ENCODE measurements around the gene ANKFN1. TPM values are rescaled to one million over a fixed set of nuclear protein-coding genes. Genes with fewer than 3 reads are reported as not detected.

Gene ANKFN1
- total RNA-seq, 1 donor from 2014 or later, result 0.75 TPM

- peak; percentile 86 for ATAC-seq
- Histone ChIP-seq H3K27me3 (no peaks in the 10 kb centered on the region), H3K27ac (no peak overlapping the region), H3K4me3 (no peak overlapping the region), H3K36me3 (no peaks in the 10 kb centered on the region), H3K4me1 (no peaks in the 10 kb centered on the region), H3K9me3 (no peaks in the 10 kb centered on the region)
- TF ChIP-seq, protein P1, sequence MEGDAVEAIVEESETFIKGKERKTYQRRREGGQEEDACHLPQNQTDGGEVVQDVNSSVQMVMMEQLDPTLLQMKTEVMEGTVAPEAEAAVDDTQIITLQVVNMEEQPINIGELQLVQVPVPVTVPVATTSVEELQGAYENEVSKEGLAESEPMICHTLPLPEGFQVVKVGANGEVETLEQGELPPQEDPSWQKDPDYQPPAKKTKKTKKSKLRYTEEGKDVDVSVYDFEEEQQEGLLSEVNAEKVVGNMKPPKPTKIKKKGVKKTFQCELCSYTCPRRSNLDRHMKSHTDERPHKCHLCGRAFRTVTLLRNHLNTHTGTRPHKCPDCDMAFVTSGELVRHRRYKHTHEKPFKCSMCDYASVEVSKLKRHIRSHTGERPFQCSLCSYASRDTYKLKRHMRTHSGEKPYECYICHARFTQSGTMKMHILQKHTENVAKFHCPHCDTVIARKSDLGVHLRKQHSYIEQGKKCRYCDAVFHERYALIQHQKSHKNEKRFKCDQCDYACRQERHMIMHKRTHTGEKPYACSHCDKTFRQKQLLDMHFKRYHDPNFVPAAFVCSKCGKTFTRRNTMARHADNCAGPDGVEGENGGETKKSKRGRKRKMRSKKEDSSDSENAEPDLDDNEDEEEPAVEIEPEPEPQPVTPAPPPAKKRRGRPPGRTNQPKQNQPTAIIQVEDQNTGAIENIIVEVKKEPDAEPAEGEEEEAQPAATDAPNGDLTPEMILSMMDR (IDR thresholded peaks at IDR 0.05), result no peak
- intact Hi-C loops (cut with DNase I), result no loop called here
- DNase-seq, result no peak
Observed at GRCh38 chr17:56482229-56482628, 329.0 kb downstream of the ANKFN1 start.

GRCh38 chr17:56486732-56487131, 333.5 kb downstream of the ANKFN1 start:
- no peaks in the 10 kb centered on the region for H3K36me3 ChIP-seq
- intact Hi-C loops (cut with DNase I), result no loop called here
- no peaks in the 10 kb centered on the region for H3K27me3 ChIP-seq
- no peak for DNase-seq
- no peaks in the 10 kb centered on the region for H3K9me3 ChIP-seq
- H3K4me1 ChIP-seq, result no peaks in the 10 kb centered on the region
- TF ChIP-seq, protein P1 (IDR thresholded peaks at IDR 0.05), result no peak
- ATAC-seq, result no peak
- no peak overlapping the region for H3K4me3 ChIP-seq
- no peak overlapping the region for H3K27ac ChIP-seq

GRCh38 chr17:56488800-56489199, 335.5 kb downstream of the ANKFN1 start:
- ATAC-seq (no peak), DNase-seq (no peak)
- TF ChIP-seq, protein P1 (IDR thresholded peaks at IDR 0.05), result no peak
- Histone ChIP-seq H3K36me3 (no peaks in the 10 kb centered on the region), H3K9me3 (no peaks in the 10 kb centered on the region), H3K27me3 (no peaks in the 10 kb centered on the region), H3K4me1 (no peaks in the 10 kb centered on the region), H3K27ac (no peak overlapping the region), H3K4me3 (no peak overlapping the region)
- intact Hi-C loops (cut with DNase I), result no loop called here

- Histone ChIP-seq H3K9me3 (no peaks in the 10 kb centered on the region), H3K4me1 (no peaks in the 10 kb centered on the region), H3K36me3 (no peaks in the 10 kb centered on the region), H3K27ac (no peak overlapping the region), H3K27me3 (no peaks in the 10 kb centered on the region), H3K4me3 (no peak overlapping the region)
- ATAC-seq (no peak), DNase-seq (no peak)
- intact Hi-C loops (cut with DNase I), result no loop called here
- TF ChIP-seq, protein P1 (IDR thresholded peaks at IDR 0.05), result no peak
Observed at GRCh38 chr17:56489980-56490379, 336.7 kb downstream of the ANKFN1 start.

DNA sequence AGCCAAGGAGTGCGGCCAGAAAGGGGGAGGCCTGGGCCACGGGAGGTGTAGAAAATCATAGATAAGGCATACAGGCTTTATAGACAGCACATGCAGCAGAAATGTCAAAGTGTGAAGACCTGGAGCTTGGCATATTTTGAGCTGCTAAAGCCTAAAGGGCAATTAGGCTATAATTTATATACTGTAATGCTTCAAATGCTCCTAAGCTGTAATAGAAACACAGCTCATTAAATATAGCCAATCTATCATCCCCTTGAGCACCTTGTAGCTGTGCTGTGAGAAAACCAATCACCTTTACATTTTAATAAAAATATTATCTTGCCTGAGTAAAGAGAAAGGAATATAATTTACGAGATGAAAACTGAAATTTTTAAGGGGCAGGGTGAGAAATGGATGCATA, 342.3 kb downstream of the ANKFN1 start:
- DNase-seq (no peak), ATAC-seq (no peak)
- Histone ChIP-seq H3K36me3 (no peaks in the 10 kb centered on the region), H3K4me1 (no peaks in the 10 kb centered on the region), H3K4me3 (no peak overlapping the region), H3K27ac (no peak overlapping the region), H3K9me3 (no peaks in the 10 kb centered on the region), H3K27me3 (no peaks in the 10 kb centered on the region)
- TF ChIP-seq, protein P1 (IDR thresholded peaks at IDR 0.05), result no peak
- intact Hi-C loops (cut with DNase I), result no loop called here

DNA sequence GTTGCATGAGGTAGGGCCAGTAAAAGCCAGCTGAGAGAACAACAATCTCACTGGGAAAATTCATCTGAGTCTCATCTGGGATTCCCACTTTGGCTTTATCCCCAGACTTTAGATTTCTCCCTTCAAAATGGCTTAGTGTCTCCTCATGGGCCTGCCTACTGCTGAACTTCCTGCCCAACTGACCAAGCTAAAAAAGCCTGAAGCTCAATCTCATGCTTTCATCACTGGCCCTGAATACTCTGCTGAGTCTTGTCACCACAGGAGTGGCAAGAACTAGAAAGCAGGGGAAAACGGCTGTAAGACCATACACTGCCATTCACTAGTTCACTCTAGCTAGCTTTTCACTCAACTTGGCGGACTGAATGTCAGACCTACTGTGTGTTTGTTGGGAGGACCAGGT, 343.9 kb downstream of the ANKFN1 start:
- no peak for ATAC-seq
- Histone ChIP-seq H3K4me1 (no peaks in the 10 kb centered on the region), H3K4me3 (no peak overlapping the region), H3K9me3 (no peaks in the 10 kb centered on the region), H3K27ac (no peak overlapping the region), H3K36me3 (no peaks in the 10 kb centered on the region), H3K27me3 (no peaks in the 10 kb centered on the region)
- DNase-seq, result no peak
- intact Hi-C loops (cut with DNase I), result no loop called here
- TF ChIP-seq, protein P1 (IDR thresholded peaks at IDR 0.05), result no peak
